Neutrophil (primary cell): ENCODE results near the gene SLIT3.

Experiments
- H3K27ac ChIP-seq: fragments of 200-600 bp; sonication (generic); 2 replicates; pipeline ENCODE4 v1.5.1; 2016; ENCODE audit warnings: mild to moderate bottlenecking, moderate library complexity
- H3K27me3 ChIP-seq: fragments of 200-600 bp; sonication (generic); 2 replicates; pipeline ENCODE4 v1.6.0; 2016; ENCODE audit warnings: mild to moderate bottlenecking
- H3K36me3 ChIP-seq: fragments of 200-600 bp; sonication (generic); 2 replicates; pipeline ENCODE4 v1.5.1; 2017
- H3K4me1 ChIP-seq, 2 experiments: fragments of 200-600 bp in 1 of 2; sonication (generic) in 1 of 2; 1 replicate in 1 of 2; 2 replicates in 1 of 2; pipeline versions ENCODE4 v1.5.1 to v1.6.1; 2013 to 2016; ENCODE audit warnings: low read depth in 1 of 2, low read length in 1 of 2, mild to moderate bottlenecking in 1 of 2, moderate library complexity in 1 of 2; ENCODE audit not compliant: control insufficient read depth in 1 of 2, insufficient read depth in 1 of 2
- H3K4me3 ChIP-seq, 2 experiments: fragments of 200-600 bp in 1 of 2; sonication (generic) in 1 of 2; 1 replicate in 1 of 2; 2 replicates in 1 of 2; pipeline ENCODE4 v1.5.1; 2013 to 2016; ENCODE audit warnings: low read depth in 1 of 2, low read length in 1 of 2, mild to moderate bottlenecking in 1 of 2, moderate library complexity in 1 of 2
- H3K9me3 ChIP-seq: fragments of 200-600 bp; sonication (generic); 2 replicates; pipeline ENCODE4 v1.5.1; 2016
- CTCF ChIP-seq: fragments of 200-600 bp; sonication (generic); IDR thresholded peaks from 2 replicates; pipeline ENCODE4 v1.5.1; 2016; ENCODE audit warnings: antibody characterized with exemption

Gene SLIT3

DNA sequence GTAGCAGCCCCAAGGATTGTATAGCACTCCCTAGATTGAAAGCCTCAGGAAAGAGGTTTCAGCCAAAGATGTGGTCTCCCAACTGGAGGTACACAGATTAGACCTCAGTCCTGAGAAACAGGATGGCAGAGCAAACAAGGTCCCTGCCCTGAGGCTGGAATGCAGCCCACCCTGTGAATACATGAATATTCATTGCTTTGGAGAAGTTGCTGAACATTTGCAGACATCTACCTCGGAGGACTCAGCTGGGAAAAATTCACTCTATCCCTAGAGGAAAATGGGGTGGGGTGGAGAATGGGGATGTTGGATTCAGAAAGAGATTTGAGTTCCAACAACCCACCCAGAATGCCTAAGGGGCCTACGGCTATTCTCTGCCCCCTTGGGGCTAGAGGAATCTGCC, 129.4 kb downstream of the SLIT3 start:
- no peaks in the 10 kb centered on the region for H3K4me1 ChIP-seq
- no peak overlapping the region for H3K4me3 ChIP-seq
- no peaks in the 10 kb centered on the region for H3K9me3 ChIP-seq
- H3K27ac ChIP-seq, result no peak overlapping the region
- no peak for TF ChIP-seq CTCF
- H3K27me3 ChIP-seq, result no peaks in the 10 kb centered on the region
- H3K36me3 ChIP-seq, result no peaks in the 10 kb centered on the region

- Histone ChIP-seq H3K27me3 (no peaks in the 10 kb centered on the region), H3K4me3 (no peak overlapping the region), H3K27ac (no peak overlapping the region), H3K9me3 (no peaks in the 10 kb centered on the region), H3K36me3 (no peaks in the 10 kb centered on the region), H3K4me1 (no peaks in the 10 kb centered on the region)
- TF ChIP-seq CTCF, result no peak
Measured at GRCh38 chr5:169169783-169170182, 131.2 kb downstream of the SLIT3 start.

DNA sequence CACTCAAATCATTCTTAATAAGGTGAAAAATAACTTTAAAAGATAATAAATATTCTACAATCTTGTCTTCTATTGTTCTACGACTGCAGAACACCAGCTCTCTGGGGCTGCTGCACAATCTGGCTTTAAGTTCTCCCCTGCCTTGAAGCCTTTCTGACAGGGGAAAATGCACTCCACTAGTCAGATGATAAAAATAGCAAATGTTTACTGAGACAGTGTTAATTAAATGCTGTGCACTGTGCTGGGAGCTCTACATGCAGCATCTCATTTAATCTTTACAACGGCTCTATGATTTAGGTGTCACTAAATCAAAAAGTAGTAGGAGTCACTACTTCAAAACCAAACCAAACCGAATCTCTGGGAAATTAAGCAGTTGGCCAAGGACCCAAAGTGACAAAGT, 132.7 kb downstream of the SLIT3 start:
- H3K4me1 ChIP-seq, result no peaks in the 10 kb centered on the region
- no peak overlapping the region for H3K4me3 ChIP-seq
- H3K27ac ChIP-seq, result no peak overlapping the region
- H3K27me3 ChIP-seq, result no peaks in the 10 kb centered on the region
- no peaks in the 10 kb centered on the region for H3K36me3 ChIP-seq
- H3K9me3 ChIP-seq, result no peaks in the 10 kb centered on the region
- no peak for TF ChIP-seq CTCF

DNA sequence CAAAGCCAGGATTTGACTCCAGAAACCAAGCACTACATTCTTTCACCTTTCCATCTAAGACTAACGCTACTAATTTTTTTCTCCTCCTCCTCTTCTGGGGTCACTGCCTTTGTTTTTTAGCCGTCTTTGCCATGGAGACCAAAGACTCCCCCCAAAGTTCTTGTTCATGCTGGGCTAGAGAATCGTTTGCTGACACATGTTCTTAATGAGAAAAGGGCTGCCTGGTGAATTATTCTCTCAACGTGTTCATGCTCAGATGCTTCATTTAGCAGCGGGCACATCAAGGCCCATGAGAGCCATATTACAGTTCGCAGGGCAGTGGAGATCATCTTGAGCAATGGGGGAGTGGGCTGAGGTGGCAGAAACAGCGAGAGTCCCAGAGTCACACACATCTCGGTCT, 134.9 kb downstream of the SLIT3 start:
- Histone ChIP-seq H3K27ac (no peak overlapping the region), H3K9me3 (no peaks in the 10 kb centered on the region), H3K4me1 (no peaks in the 10 kb centered on the region), H3K27me3 (no peaks in the 10 kb centered on the region), H3K36me3 (no peaks in the 10 kb centered on the region), H3K4me3 (no peak overlapping the region)
- TF ChIP-seq CTCF, result no peak

GRCh38 chr5:169165052-169165451, 135.9 kb downstream of the SLIT3 start:
- no peaks in the 10 kb centered on the region for H3K27me3 ChIP-seq
- no peaks in the 10 kb centered on the region for H3K4me1 ChIP-seq
- H3K4me3 ChIP-seq, result no peak overlapping the region
- no peak overlapping the region for H3K27ac ChIP-seq
- no peaks in the 10 kb centered on the region for H3K9me3 ChIP-seq
- H3K36me3 ChIP-seq, result no peaks in the 10 kb centered on the region
- TF ChIP-seq CTCF, result no peak

GRCh38 chr5:169164481-169164925, 136.4 kb downstream of the SLIT3 start:
- Histone ChIP-seq H3K9me3 (no peaks in the 10 kb centered on the region), H3K4me3 (no peak overlapping the region), H3K36me3 (no peaks in the 10 kb centered on the region), H3K4me1 (no peaks in the 10 kb centered on the region), H3K27me3 (no peaks in the 10 kb centered on the region), H3K27ac (no peak overlapping the region)
- no peak for TF ChIP-seq CTCF
